ENCODE results near the gene PPL.

GRCh38 chr16:4884972-4885874 lies 51.7 kb downstream of the PPL start:
- TF ChIP-seq CTCF (IDR thresholded peaks at IDR 0.05; ENCODE audit: low read length) (no peak), EZH2 (IDR thresholded peaks at IDR 0.05; ENCODE audit: borderline replicate concordance, low read length) (no peak)

Data from OCI-LY1 (cell line).